GM12878 (cell line): Measurements from ENCODE around the gene USP2. TPM values are rescaled to one million over a fixed set of nuclear protein-coding genes. Genes with fewer than 3 reads are reported as not detected.

Experiments used
- ATAC-seq: fragments of 200-7000 bp; cut with Tn5 transposase; 3 replicates; pipeline ENCODE4 v1.9.1; 2020; ENCODE audit warnings: mild to moderate bottlenecking, moderate library complexity
- BruUV-seq: library from RNA; stranded (reverse); fragments of 400-500 nt; replicated peaks from 2 replicates; lab custom pipeline; 2021; lab: Mats Ljungman, UMichigan
- CTCF ChIA-PET: fragments of 300-600 bp; sonication (Branson Sonifier 250); formaldehyde crosslinking; extraction: SDS; loops from one replicate; lab custom pipeline; 2021; ENCODE audit warnings: inconsistent platforms; lab: Yijun Ruan, JAX
- POLR2A ChIA-PET: fragments of 350-600 bp; formaldehyde crosslinking; extraction: SDS; loops from one replicate; lab custom pipeline; 2021; ENCODE audit warnings: inconsistent platforms; lab: Charles Lee
- RAD21 ChIA-PET: fragments of 300-600 bp; sonication (Branson Sonifier 250); formaldehyde crosslinking; loops from one replicate; lab custom pipeline; 2023; ENCODE audit warnings: antibody characterized with exemption; ENCODE audit not compliant: unreplicated experiment; lab: Charles Lee
- SMC1A ChIA-PET: fragments of 300-600 bp; sonication (Branson Sonifier 250); formaldehyde crosslinking; loops from one replicate; lab custom pipeline; 2023; ENCODE audit not compliant: unreplicated experiment, uncharacterized antibody; lab: Charles Lee
- DNase-seq: peaks from one replicate; pipeline ENCODE4 v3.0.0-alpha.2; 2011; ENCODE audit warnings: low read depth, low spot score
- FAIRE-seq: peaks from 3 replicates; lab custom pipeline; 2011; peaks lifted over from hg19 to GRCh38; lab: Jason Lieb, UNC
- H2AFZ ChIP-seq: 2 replicates; pipeline ENCODE4 v1.6.0; 2011; ENCODE audit warnings: low read depth, low read length, control low read depth; ENCODE audit not compliant: control insufficient read depth
- H3K27ac ChIP-seq: 2 replicates; pipeline ENCODE4 v1.5.1; 2011; ENCODE audit warnings: control low read depth; ENCODE audit not compliant: control insufficient read depth, insufficient read depth
- H3K27me3 ChIP-seq, 2 experiments: replicated peaks in 1 of 2; 2 replicates each; pipeline versions ENCODE4 v1.6.0 to v1.6.1; 2011; ENCODE audit warnings: low read length in 1 of 2; ENCODE audit not compliant: control insufficient read depth in 2 of 2, insufficient read depth in 2 of 2
- H3K36me3 ChIP-seq, 2 experiments: 2 replicates each; pipeline ENCODE4 v1.5.1; 2011; ENCODE audit warnings: low read length in 1 of 2; ENCODE audit not compliant: control insufficient read depth in 2 of 2, insufficient read depth in 2 of 2
- H3K4me1 ChIP-seq: 2 replicates; pipeline ENCODE4 v1.6.1; 2011; ENCODE audit warnings: mild to moderate bottlenecking, low read length, moderate library complexity, mixed read lengths; ENCODE audit not compliant: control insufficient read depth, insufficient read depth
- H3K4me2 ChIP-seq: 2 replicates; pipeline ENCODE4 v1.6.0; 2011; ENCODE audit warnings: control low read depth; ENCODE audit not compliant: control insufficient read depth, insufficient read depth
- H3K4me3 ChIP-seq: fragments of 200-600 bp; sonication (generic); 2 replicates; pipeline ENCODE4 v1.5.1; 2016
- H3K79me2 ChIP-seq: 2 replicates; pipeline ENCODE4 v1.6.0; 2011; ENCODE audit warnings: low read length; ENCODE audit not compliant: control insufficient read depth, insufficient read depth
- H3K9ac ChIP-seq: 2 replicates; pipeline ENCODE4 v1.8.0; 2011; ENCODE audit warnings: low read length, control low read depth, mixed read lengths; ENCODE audit not compliant: control insufficient read depth, insufficient read depth
- H3K9me3 ChIP-seq: replicated peaks from 3 replicates; pipeline ENCODE4 v1.5.1; 2011; ENCODE audit warnings: mild to moderate bottlenecking, low read length; ENCODE audit not compliant: control insufficient read depth, insufficient read depth
- H4K20me1 ChIP-seq: 2 replicates; pipeline ENCODE4 v1.6.0; 2011; ENCODE audit not compliant: control insufficient read depth, insufficient read depth
- BHLHE40 ChIP-seq, 2 experiments: fragments of 450-650 bp in 1 of 2; IDR thresholded peaks; 2 replicates each; pipeline ENCODE4 v1.6.1; 2011 to 2017; ENCODE audit warnings: low read depth in 2 of 2, borderline replicate concordance in 1 of 2, improper control_type of control experiment in 1 of 2, low read length in 1 of 2, mild to moderate bottlenecking in 1 of 2
- CEBPB ChIP-seq, 2 experiments: fragments of 150-350 bp in 1 of 2; IDR thresholded peaks; 2 replicates each; pipeline ENCODE4 v1.6.1; 2012 to 2014; ENCODE audit warnings: low read depth in 2 of 2, low read length in 2 of 2, borderline replicate concordance in 1 of 2, inconsistent platforms in 1 of 2
- CREM ChIP-seq: IDR thresholded peaks from 2 replicates; pipeline ENCODE4 v1.6.1; 2014; ENCODE audit warnings: antibody characterized with exemption, low read depth
- LARP7 ChIP-seq: fragments of 450-650 bp; IDR thresholded peaks from 2 replicates; pipeline ENCODE4 v1.6.1; 2017; ENCODE audit warnings: mild to moderate bottlenecking
- TCF3 ChIP-seq: IDR thresholded peaks from 2 replicates; pipeline ENCODE4 v1.6.1; 2012; ENCODE audit warnings: low read depth, mild to moderate bottlenecking, low read length, borderline replicate concordance; ENCODE audit not compliant: insufficient read depth
- ZBED1 ChIP-seq: IDR thresholded peaks from 2 replicates; pipeline ENCODE4 v1.6.1; 2016; ENCODE audit warnings: borderline replicate concordance
- WGBS: methylation state at CpG from one replicate; pipeline ENCODE4 v1.1.6; 2016; ENCODE audit warnings: low lambda C conversion rate; ENCODE audit not compliant: insufficient replicate concordance, insufficient coverage; ENCODE audit errors: missing lambda C conversion rate; 5-methylcytosine and 5-hydroxymethylcytosine counted together
- in situ Hi-C: fragments of 300-500 bp; cut with MboI; formaldehyde crosslinking; loops from 9 replicates; pipeline ENCODE4 v1.14.3; 2018; ENCODE audit warnings: mixed read lengths
- intact Hi-C: fragments of 100-400 bp; cut with micrococcal nuclease; formaldehyde crosslinking; loops from one replicate; pipeline ENCODE4 v1.14.2; 2022; ENCODE audit not compliant: unreplicated experiment
- polyA plus RNA-seq, 11 experiments: library from polyadenylated mRNA; depleted of rRNA in 4 of 11; unstranded in 6 of 11; stranded (reverse) in 5 of 11; fragments of >200 nt; fragmentation: Nextera tagmentation in 4 of 11; fragmentation: Illumina TruSeq in 1 of 11; extraction: Ambion mirVana in 4 of 11; extraction: Trizol in 1 of 11; gene quantifications; 1 replicate in 1 of 11; 2 replicates in 10 of 11; pipeline versions ENCODE4 v1.2.1 to v1.2.3, GENCODE V29; 2011 to 2016; ENCODE audit warnings: inconsistent platforms in 2 of 11, missing spikeins in 2 of 11, low read depth in 1 of 11
- total RNA-seq, 4 experiments: library from RNA; depleted of rRNA in 3 of 4; stranded (reverse); fragments of >200 nt in 3 of 4; fragmentation: Illumina TruSeq in 1 of 4; extraction: Trizol in 1 of 4; gene quantifications; 2 replicates each; pipeline versions ENCODE4 v1.2.1 to v1.2.3, GENCODE V29; 2013 to 2021
- TF ChIP-seq, protein P1 (sequence below): fragments of 150-350 bp; IDR thresholded peaks from 2 replicates; pipeline ENCODE4 v1.6.1; 2014; ENCODE audit warnings: mild to moderate bottlenecking, low read depth, low read length
- TF ChIP-seq, protein P2 (sequence below), 3 experiments: IDR thresholded peaks in 2 of 3; conservative IDR thresholded peaks in 1 of 3; 2 replicates each; pipeline ENCODE4 v1.5.1; 2011; ENCODE audit warnings: low read depth in 3 of 3, low read length in 3 of 3, mild to moderate bottlenecking in 3 of 3, control low read depth in 2 of 3, moderate library complexity in 2 of 3, inconsistent platforms in 1 of 3, mixed read lengths in 1 of 3; ENCODE audit not compliant: control insufficient read depth in 2 of 3, insufficient read depth in 1 of 3; ENCODE audit errors: extremely low read depth in 1 of 3

Gene USP2
- total and polyA plus RNA-seq, 10 of the 15 experiments (the other 5 are each of a cell fraction or from before 2014, with no cell fraction given), result 0.03 to 0.13 (median 0.06) TPM; not detected in 4

DNA sequence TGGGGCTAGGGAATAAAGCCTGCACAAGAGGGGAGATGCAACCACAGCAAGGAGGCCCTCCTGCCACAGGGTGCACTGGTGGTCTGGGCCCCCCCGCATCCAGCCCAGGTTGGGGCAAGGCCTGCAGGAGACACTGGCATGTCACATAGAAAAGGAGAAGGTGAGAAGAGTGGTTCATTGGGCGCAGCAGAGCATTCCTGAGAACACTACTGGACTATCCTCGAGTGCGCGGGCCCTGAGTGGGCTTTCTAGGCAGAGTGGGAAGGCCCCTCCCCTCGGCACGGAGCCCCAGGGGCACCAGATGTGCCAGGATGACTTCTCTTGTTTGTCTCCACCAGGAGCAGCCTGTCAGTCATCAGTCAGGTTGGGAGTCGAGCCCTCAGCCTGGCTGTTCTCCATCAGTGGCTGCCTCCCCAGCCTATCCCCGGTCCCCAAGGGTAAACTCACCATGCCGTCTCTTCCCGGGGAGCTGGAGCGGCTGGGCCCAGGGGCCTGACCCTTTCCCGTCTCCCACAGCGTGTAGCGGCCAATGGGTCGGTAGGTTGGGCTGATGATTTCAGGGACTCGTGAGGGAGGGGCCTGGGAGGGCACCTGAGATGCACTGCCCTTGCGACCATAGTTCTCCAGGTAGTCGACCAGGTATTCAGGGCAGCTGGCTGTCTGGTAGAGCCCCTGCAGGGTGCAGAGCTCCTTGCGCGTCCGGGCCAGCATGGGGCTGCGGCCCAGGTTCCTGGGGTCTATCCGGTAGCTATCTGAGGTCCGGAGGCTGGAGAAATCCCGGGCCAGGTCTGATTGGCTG lies 9.0 kb downstream of the USP2 start (continued):
- TF ChIP-seq TCF3 (no peak), ZBED1 (no peak), CEBPB (IDR thresholded peaks at IDR 0.05; ENCODE audit: borderline replicate concordance in 1 of 2, low read depth in 2 of 2, low read length in 2 of 2) (no peak), CREM (no peak), LARP7 (no peak)

DNA sequence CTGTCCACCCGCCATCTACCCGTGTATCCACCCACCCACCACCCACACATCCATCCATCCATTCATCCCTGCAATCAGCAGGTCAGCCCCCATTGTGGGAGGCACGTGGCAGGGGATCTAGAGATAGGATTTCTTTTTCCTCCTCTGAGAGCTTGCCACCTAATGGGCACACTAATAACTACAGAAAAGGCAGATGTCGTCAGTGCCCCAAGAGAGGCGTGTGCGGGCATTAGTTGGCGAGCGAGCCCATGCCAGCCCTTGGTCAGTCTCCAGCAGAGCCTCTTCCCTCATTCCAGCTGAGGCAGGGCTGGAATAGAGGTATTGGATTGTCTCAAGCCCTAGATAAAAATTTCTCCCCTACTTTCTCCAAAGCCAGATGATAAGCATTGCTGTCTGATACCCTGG lies 9.7 kb downstream of the USP2 start:
- 8% methylated on average over 8 of the region's 8 CpGs for WGBS
- in situ Hi-C loops, result no loop called here

More for the DNA sequence above, 9.7 kb downstream of the USP2 start:
- TF ChIP-seq, protein P1, sequence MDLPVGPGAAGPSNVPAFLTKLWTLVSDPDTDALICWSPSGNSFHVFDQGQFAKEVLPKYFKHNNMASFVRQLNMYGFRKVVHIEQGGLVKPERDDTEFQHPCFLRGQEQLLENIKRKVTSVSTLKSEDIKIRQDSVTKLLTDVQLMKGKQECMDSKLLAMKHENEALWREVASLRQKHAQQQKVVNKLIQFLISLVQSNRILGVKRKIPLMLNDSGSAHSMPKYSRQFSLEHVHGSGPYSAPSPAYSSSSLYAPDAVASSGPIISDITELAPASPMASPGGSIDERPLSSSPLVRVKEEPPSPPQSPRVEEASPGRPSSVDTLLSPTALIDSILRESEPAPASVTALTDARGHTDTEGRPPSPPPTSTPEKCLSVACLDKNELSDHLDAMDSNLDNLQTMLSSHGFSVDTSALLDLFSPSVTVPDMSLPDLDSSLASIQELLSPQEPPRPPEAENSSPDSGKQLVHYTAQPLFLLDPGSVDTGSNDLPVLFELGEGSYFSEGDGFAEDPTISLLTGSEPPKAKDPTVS, result no peak
- TF ChIP-seq, protein P2, sequence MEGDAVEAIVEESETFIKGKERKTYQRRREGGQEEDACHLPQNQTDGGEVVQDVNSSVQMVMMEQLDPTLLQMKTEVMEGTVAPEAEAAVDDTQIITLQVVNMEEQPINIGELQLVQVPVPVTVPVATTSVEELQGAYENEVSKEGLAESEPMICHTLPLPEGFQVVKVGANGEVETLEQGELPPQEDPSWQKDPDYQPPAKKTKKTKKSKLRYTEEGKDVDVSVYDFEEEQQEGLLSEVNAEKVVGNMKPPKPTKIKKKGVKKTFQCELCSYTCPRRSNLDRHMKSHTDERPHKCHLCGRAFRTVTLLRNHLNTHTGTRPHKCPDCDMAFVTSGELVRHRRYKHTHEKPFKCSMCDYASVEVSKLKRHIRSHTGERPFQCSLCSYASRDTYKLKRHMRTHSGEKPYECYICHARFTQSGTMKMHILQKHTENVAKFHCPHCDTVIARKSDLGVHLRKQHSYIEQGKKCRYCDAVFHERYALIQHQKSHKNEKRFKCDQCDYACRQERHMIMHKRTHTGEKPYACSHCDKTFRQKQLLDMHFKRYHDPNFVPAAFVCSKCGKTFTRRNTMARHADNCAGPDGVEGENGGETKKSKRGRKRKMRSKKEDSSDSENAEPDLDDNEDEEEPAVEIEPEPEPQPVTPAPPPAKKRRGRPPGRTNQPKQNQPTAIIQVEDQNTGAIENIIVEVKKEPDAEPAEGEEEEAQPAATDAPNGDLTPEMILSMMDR (IDR thresholded peaks at IDR 0.05 in 2 of 3, conservative IDR thresholded peaks at IDR 0.05 in 1 of 3; ENCODE audit: control insufficient read depth in 2 of 3, extremely low read depth in 1 of 3, insufficient read depth in 1 of 3, low read depth in 3 of 3, low read length in 3 of 3), result peak; percentile 13 to 22 (median 14); a peak in 3 of 6 replicates
- peak in 1 of 2 experiments; percentile 44; a peak in 1 of 4 replicates for TF ChIP-seq BHLHE40 (IDR thresholded peaks at IDR 0.05; ENCODE audit: borderline replicate concordance in 1 of 2, low read depth in 2 of 2, low read length in 1 of 2)
- no peak overlapping the region for H3K4me2 ChIP-seq
- ATAC-seq, result peak; percentile 66
- no peaks in the 10 kb centered on the region for H3K36me3 ChIP-seq
- no TSS peak for BruUV-seq
- H3K4me1 ChIP-seq, result no peaks in the 10 kb centered on the region
- ChIA-PET SMC1A (interaction anchor here (0.7 to 5.5 kb wide), 3 partner anchors 11 to 18 kb away, joined by 3 to 31 read pairs (median 3); no protein-coding TSS in a partner anchor), POLR2A (interaction anchor here (1.6 kb wide), 1 partner anchor 16 kb away, joined by 6 read pairs; no protein-coding TSS in a partner anchor), RAD21 (interaction anchor here (1.4 kb wide), 1 partner anchor 18 kb away, joined by 5 read pairs; no protein-coding TSS in a partner anchor), CTCF (interaction anchor here (1.0 to 17.9 kb wide), 5 partner anchors 10 to 103 kb away, joined by 4 to 183 read pairs (median 12); partner anchors contain the start of gene USP2)
- intact Hi-C loops, result no loop called here
- H3K27ac ChIP-seq, result no peak overlapping the region
- H3K9me3 ChIP-seq, result no peaks in the 10 kb centered on the region
- no peaks in the 10 kb centered on the region for H3K79me2 ChIP-seq
- H3K4me3 ChIP-seq, result no peak overlapping the region
- H2AFZ ChIP-seq, result no peak overlapping the region
- no peak for DNase-seq
- H3K9ac ChIP-seq, result no peak overlapping the region
- H4K20me1 ChIP-seq, result no peaks in the 10 kb centered on the region
- no peak for FAIRE-seq
- 0 out of 4 replicates have a peak, but pooled peaks cover 0 to 1% of the 10 kb centered on the region in 2 experiments for H3K27me3 ChIP-seq
